Stimulated activated CD8-positive, alpha-beta memory T cell treated with anti-CD3 and anti-CD28 coated beads, Interleukin-7, amount 100 ng/mL, for 4 hours (primary cell): ENCODE data around the gene FAM234B.

Experiments used
- DNase-seq, 2 donors: peaks; one replicate each; pipeline ENCODE4 v3.0.0-alpha.2; 2020; ENCODE audit warnings: low read depth in 2 of 2

FAM234B gene

GRCh38 chr12:13044002-13044905 is at the start of gene FAM234B:
FAM234B (plus strand) TSS chr12:13044381; CDS start chr12:13044404, 23 bp downstream.
- DNase-seq: peak; percentile 46 to 67

GRCh38 chr12:12995088-12995487 is 49.1 kb upstream of the FAM234B start:
- DNase-seq: no peak

GRCh38 chr12:12996209-12996608 is 48.0 kb upstream of the FAM234B start:
- DNase-seq: no peak

- no peak for DNase-seq
Observed at GRCh38 chr12:12997156-12997555, 47.0 kb upstream of the FAM234B start.

- no peak for DNase-seq
Observed at GRCh38 chr12:12997734-12998133, 46.4 kb upstream of the FAM234B start.

DNA sequence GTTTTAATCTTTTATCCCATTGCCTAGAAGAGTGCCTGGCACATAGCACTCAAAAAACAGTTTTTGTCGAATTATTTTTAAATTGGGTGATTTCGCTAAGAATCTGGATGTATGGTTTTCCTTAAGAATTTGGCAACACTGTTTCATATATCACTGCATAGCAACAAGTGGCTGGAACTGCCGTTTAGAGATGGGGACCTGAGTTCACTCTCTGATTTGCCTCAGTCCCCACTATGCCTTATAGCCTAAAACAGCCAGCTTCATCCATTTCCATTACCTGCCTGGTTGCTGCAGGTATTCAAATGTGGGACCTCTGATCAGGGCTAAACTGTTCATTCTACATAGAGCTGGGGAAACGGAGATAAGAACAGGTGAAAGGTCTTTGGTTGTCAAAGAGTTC is 45.9 kb upstream of the FAM234B start:
- no peak for DNase-seq

- DNase-seq: no peak
Observed at GRCh38 chr12:12999271-12999958, 44.8 kb upstream of the FAM234B start.

GRCh38 chr12:12999959-13000615 is 44.1 kb upstream of the FAM234B start, which contains the start of gene HEBP1:
HEBP1 (minus strand) TSS chr12:13000265; CDS start chr12:13000114, 151 bp downstream.
- DNase-seq: peak; percentile 88 to 92

- DNase-seq: no peak
Observed at GRCh38 chr12:13000616-13000924, 43.6 kb upstream of the FAM234B start.

DNA sequence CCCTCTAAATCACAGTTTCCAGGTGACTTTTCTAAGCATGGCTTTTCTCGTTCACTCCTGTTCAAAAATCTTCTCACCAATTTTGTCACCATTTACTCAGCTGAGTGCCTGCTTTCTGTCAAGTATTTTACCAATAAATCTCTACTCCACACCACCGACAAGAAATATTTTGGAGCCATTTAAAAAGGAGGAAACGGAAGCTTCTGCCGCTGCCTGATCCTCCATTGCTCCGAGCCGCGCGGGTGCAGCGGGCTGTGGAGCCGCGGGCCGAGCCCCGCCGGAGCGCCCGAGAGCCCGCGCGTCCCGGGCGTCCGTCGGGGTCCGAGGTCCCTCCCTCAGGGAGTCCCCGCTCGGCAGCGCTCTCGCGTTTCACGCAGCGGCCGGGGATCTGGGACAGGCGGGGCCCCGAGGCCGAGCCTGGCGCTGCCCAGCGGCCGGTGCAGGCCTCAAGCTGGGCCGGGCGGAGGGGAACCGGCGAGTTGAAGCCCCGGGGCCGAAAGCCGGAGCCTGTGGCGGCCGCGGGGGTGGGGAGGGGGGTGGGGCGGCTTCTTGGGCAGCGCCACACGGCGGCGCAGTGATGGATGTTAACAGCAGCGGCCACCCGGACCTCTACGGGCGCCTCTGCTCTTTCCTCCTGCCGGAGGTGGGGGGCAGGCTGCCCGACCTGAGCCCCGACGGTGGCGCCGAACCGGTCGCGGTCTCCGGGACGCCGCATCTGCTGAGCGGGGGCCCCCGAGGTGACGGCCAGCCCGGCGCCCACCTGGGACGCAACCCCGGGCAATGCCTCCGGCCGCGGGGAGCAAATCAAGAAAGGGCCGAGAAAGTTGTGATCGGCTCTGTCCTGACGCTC is 43.0 kb upstream of the FAM234B start:
- peak in 1 of 2 donors; percentile 26 for DNase-seq

GRCh38 chr12:13001775-13002040 is 42.5 kb upstream of the FAM234B start:
- DNase-seq: no peak

DNA sequence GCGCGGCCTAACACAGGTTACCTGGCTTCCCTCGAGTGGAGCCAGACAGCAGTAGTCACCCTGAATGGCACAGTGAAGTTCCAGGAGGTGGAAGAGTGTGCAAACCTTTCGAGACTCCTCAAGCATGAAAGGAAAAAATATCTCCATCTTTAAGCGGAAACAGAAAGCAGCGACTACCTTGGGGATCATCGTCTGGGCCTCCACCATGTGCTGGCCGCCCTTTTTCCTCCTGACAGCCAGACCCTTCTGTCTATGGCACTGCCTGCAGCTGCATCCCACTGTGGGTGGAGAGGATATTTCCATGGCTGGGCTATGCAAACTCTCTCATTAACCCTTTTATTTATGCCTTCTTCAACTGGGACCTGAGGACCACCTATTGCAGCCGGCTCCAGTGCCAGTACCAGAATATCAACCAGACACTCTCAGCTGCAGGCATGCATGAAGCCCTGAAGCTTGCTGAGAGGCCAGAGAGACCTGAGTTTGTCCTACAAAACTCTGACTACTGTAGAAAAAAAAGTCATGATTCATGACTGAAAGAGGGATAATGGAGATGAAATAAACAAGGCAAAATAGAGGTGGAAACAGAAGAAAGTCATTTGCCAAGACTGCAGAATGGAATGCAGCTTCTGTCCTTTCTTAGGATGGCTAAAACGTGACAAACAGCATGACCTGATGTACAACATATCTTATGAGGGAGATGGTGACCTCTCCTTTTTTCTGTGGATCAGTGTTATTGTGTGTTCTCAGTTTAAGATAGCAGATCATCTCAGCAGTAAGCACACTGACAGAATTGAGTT is 41.7 kb upstream of the FAM234B start:
- DNase-seq: no peak

DNA sequence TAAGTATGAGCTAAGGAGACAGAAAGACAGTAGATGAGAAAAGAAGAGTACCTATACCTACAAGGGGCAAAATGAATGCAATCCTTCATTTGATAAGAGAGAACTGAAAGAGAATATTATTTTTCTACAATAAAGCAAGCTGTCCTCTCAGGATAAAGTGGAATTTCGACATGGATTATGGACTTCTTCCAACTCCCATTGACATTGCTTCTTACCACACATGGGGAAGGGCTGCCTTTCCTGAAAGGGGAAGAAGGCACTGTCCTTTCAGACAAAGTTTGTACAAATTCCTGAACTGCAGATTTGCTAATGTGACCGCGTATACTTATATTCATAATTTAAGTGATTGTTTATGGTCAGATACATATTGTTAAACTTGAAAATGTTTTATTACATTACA is 39.8 kb upstream of the FAM234B start:
- no peak for DNase-seq

- DNase-seq: no peak
Observed at GRCh38 chr12:13004986-13005385, 39.2 kb upstream of the FAM234B start.

- no peak for DNase-seq
Observed at GRCh38 chr12:13005649-13006048, 38.5 kb upstream of the FAM234B start.

DNA sequence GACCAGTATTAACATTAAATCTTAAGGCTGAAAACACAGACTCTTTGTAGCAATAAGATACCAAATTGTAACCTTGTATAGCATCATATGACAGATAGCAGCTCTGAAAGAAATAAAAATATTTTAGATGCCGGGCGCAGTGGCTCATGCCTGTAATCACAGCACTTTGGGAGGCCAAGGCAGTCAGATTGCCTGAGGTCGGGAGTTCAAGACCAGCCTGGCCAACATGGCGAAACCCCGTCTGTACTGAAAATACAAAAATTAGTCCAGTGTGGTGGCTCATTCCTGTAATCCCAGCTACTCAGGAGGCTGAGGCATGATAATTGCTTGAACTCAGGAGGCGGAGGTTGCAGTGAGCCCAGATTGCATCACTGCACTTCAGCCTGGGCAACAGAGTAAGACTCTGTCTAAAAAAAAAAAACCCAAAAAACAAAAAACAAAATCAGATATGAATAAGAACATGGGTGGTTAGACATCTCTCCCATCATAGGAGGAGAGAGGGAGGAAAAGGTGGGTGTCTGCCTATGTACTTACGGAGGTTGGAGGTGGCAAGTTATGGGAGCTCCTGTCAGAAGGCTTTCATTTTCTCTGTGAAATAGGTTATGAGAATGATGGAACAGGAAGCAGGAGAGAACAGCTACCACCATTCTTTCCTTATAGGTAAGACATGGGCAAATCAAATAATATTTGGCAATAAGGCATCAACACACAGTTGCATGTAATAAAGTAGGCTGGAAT is 36.5 kb upstream of the FAM234B start:
- DNase-seq: no peak

DNA sequence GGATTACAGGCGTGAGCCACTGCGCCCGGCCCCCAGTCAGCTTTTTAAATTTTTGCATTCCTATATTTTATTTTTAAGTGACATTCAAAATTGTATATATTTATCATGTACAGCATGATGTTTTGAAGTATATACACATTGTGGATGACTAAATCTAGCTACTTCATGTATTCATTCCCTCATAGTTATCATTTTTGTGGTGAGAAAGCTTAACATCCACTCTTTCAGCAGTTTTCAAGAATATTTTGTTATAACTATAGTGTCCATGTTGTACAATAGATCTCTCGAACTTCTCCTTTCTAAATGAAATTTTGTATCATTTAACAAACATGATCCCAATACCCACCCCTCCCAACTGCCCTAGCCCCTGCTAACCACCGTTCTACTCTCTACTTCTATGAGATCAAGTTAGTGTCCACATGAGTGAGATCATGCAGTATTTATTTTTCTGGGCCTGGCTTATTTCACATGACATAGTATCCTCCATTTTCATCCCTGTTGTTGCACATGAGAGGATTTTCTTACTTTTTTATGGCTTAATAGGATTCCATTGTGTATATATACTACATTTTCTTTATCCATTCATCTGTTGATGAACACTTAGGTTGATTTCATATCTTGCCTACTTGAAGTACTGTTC is 35.3 kb upstream of the FAM234B start:
- DNase-seq: no peak

DNA sequence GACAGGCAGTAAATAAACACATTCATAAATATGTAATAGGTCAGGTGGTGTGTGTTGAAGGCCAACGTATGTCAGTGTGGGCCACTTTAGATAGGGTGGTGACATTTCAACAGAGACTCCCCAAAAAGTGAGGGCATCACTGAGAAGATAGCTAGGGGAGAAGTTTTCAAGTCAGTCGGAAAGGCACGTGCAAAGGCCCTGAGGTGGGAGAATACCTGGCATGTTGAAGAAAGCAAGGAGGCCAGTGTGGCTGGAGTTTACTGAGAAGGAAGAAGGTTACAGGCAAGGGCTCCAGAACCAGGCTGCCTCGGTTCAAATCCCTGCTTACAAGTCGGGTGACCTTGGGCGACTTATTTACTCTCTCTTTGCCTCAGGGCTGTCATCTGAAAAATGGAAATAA is 33.1 kb upstream of the FAM234B start:
- DNase-seq: no peak

DNA sequence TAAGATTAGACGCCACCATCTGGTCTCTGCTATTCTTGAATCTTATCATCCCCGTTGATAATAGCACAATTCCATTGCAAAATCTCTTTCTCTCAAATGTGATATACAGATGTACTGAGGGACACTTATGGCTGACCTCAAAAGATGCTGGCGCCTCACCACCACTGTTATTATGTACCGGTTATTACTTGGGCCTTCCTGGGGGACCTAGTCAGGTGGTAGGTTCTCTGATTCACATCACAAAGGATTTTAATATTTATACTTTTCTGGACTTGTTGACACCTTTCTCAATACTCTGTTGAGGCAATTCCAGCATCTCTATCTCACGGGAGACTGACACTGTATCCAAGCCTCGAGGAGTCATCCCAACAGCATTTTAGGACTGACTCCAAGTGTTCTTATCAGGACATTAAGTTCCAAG is 21.3 kb upstream of the FAM234B start:
- DNase-seq: no peak
